Ovary (tissue), 3 donors: Measurements from ENCODE around the gene TRIP6.

Source experiments
- EP300 ChIP-seq: sonication (generic); formaldehyde crosslinking; IDR thresholded peaks from one replicate; pipeline ENCODE4 v1.6.1; 2017; ENCODE audit warnings: antibody characterized with exemption
- POLR2A ChIP-seq: fragments of 450-650 bp; IDR thresholded peaks from one replicate; pipeline ENCODE4 v1.6.1; 2017; ENCODE audit warnings: antibody characterized with exemption, mild to moderate bottlenecking, moderate library complexity
- TF ChIP-seq, protein P1 (sequence below), 3 donors: fragments of 450-650 bp in 2 of 3; fragments of 200-600 bp in 1 of 3; IDR thresholded peaks; one replicate each; pipeline versions ENCODE4 v1.5.1 to v1.8.0; 2016 to 2022; ENCODE audit warnings: antibody characterized with exemption in 3 of 3, mild to moderate bottlenecking in 1 of 3
- donor health status: DM: no; HTN: no; CAD: no.

GRCh38 chr7:100818366-100818765 lies 48.8 kb upstream of the TRIP6 start:
- TF ChIP-seq, protein P1, sequence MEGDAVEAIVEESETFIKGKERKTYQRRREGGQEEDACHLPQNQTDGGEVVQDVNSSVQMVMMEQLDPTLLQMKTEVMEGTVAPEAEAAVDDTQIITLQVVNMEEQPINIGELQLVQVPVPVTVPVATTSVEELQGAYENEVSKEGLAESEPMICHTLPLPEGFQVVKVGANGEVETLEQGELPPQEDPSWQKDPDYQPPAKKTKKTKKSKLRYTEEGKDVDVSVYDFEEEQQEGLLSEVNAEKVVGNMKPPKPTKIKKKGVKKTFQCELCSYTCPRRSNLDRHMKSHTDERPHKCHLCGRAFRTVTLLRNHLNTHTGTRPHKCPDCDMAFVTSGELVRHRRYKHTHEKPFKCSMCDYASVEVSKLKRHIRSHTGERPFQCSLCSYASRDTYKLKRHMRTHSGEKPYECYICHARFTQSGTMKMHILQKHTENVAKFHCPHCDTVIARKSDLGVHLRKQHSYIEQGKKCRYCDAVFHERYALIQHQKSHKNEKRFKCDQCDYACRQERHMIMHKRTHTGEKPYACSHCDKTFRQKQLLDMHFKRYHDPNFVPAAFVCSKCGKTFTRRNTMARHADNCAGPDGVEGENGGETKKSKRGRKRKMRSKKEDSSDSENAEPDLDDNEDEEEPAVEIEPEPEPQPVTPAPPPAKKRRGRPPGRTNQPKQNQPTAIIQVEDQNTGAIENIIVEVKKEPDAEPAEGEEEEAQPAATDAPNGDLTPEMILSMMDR (IDR thresholded peaks at IDR 0.05) = no peak
- TF ChIP-seq POLR2A (no peak), EP300 (no peak)
